Measurements from ENCODE around the gene GRIK4. TPM values are rescaled to one million over a fixed set of nuclear protein-coding genes. Genes with fewer than 3 reads are reported as not detected.

Gene GRIK4
- total RNA-seq, 1 donor from 2014 or later, result 0.36 TPM

DNA sequence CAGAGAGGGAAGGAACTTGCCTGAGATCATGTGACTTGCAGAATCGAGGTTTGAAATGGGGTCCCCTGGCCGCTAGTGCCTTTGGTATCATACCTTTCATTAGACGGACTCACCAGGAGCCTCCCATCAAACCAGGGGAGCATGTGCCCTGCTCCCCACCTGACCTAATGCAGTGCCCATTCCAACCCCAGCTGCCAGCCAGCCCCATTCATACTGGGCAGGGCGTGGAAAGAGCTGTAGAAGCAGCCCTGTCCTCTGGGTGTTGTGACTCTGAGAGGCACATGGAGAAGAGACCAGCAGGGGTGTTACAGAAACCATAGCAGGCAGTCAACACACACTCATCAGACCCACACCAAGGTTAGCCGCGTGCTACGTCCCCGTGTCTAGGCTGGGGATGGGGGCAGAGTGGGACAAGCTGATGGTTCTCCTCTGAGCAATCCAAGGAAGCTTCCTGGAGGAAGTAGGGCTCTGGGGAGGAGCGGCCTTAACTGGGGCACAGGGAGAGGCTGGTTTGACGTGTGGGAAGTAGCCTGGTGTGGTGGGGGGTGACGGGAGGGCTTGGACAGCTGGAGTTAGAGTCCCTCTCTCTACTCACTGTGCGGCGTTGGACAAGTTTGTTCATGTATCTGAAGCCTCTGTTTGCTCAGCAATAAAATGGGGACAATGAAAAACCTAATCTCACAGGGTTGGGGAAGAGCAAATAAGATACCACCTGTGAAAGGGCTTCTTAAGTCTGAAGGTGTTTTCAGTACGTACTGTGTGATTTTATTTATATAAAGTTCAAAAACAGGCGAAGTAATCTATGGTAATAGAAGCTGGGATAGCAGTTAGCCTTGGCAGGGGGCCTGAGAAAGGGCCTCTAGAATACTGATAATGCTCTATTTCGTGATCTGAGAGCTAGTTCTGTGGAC lies 14.0 kb downstream of the GRIK4 start:
- peaks cover 21% of the 10 kb centered on the region for H3K4me1 ChIP-seq
- peaks cover 23% of the 10 kb centered on the region for H3K4me1 Mint-ChIP-seq

DNA sequence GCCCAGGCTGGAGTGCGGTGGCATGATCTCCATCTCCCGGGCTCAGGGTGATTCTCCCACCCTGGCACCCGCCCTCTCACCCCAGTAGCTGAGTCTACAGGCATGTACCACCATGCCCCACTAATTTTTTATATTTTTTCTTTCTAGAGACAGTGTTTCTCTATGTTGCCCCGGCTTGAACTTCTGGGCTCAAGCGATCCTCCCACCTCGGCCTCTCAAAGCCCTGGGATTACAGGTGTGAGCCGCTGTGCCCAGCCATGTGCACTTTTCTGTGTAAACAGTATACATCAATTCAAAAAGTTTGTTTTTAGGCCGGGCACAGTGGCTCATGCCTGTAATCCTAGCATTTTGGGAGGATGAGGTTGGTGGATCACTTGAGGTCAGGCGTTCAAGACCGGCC lies 14.7 kb downstream of the GRIK4 start:
- no peaks in the 10 kb centered on the region for H3K27me3 ChIP-seq
- H3K9me3 ChIP-seq (ENCODE audit: low read depth), result no peaks in the 10 kb centered on the region
- H2AFZ ChIP-seq (replicated peaks), result no peak overlapping the region
- H3K36me3 Mint-ChIP-seq, result no peaks in the 10 kb centered on the region
- no peak overlapping the region for H3K4me2 ChIP-seq
- H3K27me3 Mint-ChIP-seq (ENCODE audit: insufficient read depth, low read depth), result peaks cover 31% of the 10 kb centered on the region
- no peak overlapping the region for H3K27ac Mint-ChIP-seq
- H3F3A ChIP-seq (ENCODE audit: low read depth), result peaks cover 18% of the 10 kb centered on the region
- no peak overlapping the region for H3K27ac ChIP-seq
- peaks cover 21% of the 10 kb centered on the region for H3K4me1 ChIP-seq
- H3K4me3 Mint-ChIP-seq, result no peak overlapping the region
- H3K9ac ChIP-seq, result no peak overlapping the region
- H4K20me1 ChIP-seq (ENCODE audit: low read depth), result peaks cover under 1% of the 10 kb centered on the region
- H3K79me2 ChIP-seq (ENCODE audit: low read depth), result no peaks in the 10 kb centered on the region
- H3K4me3 ChIP-seq, result no peak overlapping the region
- no peaks in the 10 kb centered on the region for H3K9me3 Mint-ChIP-seq
- DNase-seq (ENCODE audit: low spot score), result no peak
- peaks cover 23% of the 10 kb centered on the region for H3K4me1 Mint-ChIP-seq
- H3K36me3 ChIP-seq, result no peaks in the 10 kb centered on the region
- no peak for TF ChIP-seq EZH2phosphoT487 (IDR thresholded peaks at IDR 0.05)
- TF ChIP-seq, protein P1, sequence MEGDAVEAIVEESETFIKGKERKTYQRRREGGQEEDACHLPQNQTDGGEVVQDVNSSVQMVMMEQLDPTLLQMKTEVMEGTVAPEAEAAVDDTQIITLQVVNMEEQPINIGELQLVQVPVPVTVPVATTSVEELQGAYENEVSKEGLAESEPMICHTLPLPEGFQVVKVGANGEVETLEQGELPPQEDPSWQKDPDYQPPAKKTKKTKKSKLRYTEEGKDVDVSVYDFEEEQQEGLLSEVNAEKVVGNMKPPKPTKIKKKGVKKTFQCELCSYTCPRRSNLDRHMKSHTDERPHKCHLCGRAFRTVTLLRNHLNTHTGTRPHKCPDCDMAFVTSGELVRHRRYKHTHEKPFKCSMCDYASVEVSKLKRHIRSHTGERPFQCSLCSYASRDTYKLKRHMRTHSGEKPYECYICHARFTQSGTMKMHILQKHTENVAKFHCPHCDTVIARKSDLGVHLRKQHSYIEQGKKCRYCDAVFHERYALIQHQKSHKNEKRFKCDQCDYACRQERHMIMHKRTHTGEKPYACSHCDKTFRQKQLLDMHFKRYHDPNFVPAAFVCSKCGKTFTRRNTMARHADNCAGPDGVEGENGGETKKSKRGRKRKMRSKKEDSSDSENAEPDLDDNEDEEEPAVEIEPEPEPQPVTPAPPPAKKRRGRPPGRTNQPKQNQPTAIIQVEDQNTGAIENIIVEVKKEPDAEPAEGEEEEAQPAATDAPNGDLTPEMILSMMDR (IDR thresholded peaks at IDR 0.05), result no peak
- TF ChIP-seq EZH2 (IDR thresholded peaks at IDR 0.05), result no peak

More for the DNA sequence above, 14.0 kb downstream of the GRIK4 start:
- no peak for DNase-seq (ENCODE audit: low spot score)
- no peaks in the 10 kb centered on the region for H3K9me3 Mint-ChIP-seq
- H3K27ac Mint-ChIP-seq, result no peak overlapping the region
- no peak overlapping the region for H3K4me3 Mint-ChIP-seq
- Histone ChIP-seq H4K20me1 (ENCODE audit: low read depth) (no peaks in the 10 kb centered on the region), H2AFZ (replicated peaks) (no peak overlapping the region), H3K27me3 (no peaks in the 10 kb centered on the region), H3K36me3 (no peaks in the 10 kb centered on the region), H3K79me2 (ENCODE audit: low read depth) (no peaks in the 10 kb centered on the region), H3F3A (ENCODE audit: low read depth) (peaks cover 18% of the 10 kb centered on the region), H3K27ac (no peak overlapping the region), H3K9me3 (ENCODE audit: low read depth) (no peaks in the 10 kb centered on the region), H3K4me2 (no peak overlapping the region), H3K9ac (no peak overlapping the region), H3K4me3 (no peak overlapping the region)
- TF ChIP-seq EZH2phosphoT487 (IDR thresholded peaks at IDR 0.05), result no peak
- no peak for TF ChIP-seq EZH2 (IDR thresholded peaks at IDR 0.05)
- TF ChIP-seq, protein P1 (IDR thresholded peaks at IDR 0.05), result no peak
- no peaks in the 10 kb centered on the region for H3K36me3 Mint-ChIP-seq
- H3K27me3 Mint-ChIP-seq (ENCODE audit: insufficient read depth, low read depth), result peaks cover 31% of the 10 kb centered on the region

GRCh38 chr11:120527111-120527761 lies 15.7 kb downstream of the GRIK4 start:
- Histone ChIP-seq H3K4me1 (peaks cover 24% of the 10 kb centered on the region), H3K9me3 (ENCODE audit: low read depth) (no peaks in the 10 kb centered on the region), H4K20me1 (ENCODE audit: low read depth) (peaks cover 6% of the 10 kb centered on the region), H3K4me2 (peak overlapping the region; percentile 69), H3K4me3 (peak overlapping the region; percentile 11), H3K27me3 (no peaks in the 10 kb centered on the region), H3K9ac (no peak overlapping the region), H3K79me2 (ENCODE audit: low read depth) (no peaks in the 10 kb centered on the region), H3F3A (ENCODE audit: low read depth) (peaks cover 21% of the 10 kb centered on the region), H3K36me3 (no peaks in the 10 kb centered on the region), H3K27ac (no peak overlapping the region), H2AFZ (replicated peaks) (peak overlapping the region; percentile 71)
- Mint-ChIP-seq H3K4me3 (no peak overlapping the region), H3K4me1 (peaks cover 25% of the 10 kb centered on the region), H3K27ac (no peak overlapping the region), H3K36me3 (no peaks in the 10 kb centered on the region), H3K9me3 (no peaks in the 10 kb centered on the region), H3K27me3 (ENCODE audit: insufficient read depth, low read depth) (peaks cover 25% of the 10 kb centered on the region)
- no peak for TF ChIP-seq EZH2phosphoT487 (IDR thresholded peaks at IDR 0.05)
- TF ChIP-seq, protein P1 (IDR thresholded peaks at IDR 0.05), result peak; percentile 52
- peak; percentile 74 for DNase-seq (ENCODE audit: low spot score)
